ENCODE measurements around the gene VARS2. TPM values are rescaled to one million over a fixed set of nuclear protein-coding genes. Genes with fewer than 3 reads are reported as not detected.
A peak's percentile ranks its signal among the peaks of the same experiment; 100 is the strongest.
"Not testable (repeated sequence)": the region's sequence is repeated elsewhere in the genome, so short reads cannot be mapped to it uniquely, and the experiment has no call there.

Gene VARS2
- total RNA-seq, 2 donors from 2014 or later = 16.6 to 29.7 TPM

GRCh38 chr6:30901436-30901835 lies 12.6 kb upstream of the VARS2 start:
- Histone ChIP-seq H3K4me1 (no peaks in the 10 kb centered on the region), H3K4me3 (no peak overlapping the region), H3K9me3 (no peaks in the 10 kb centered on the region), H3K27ac (no peak overlapping the region), H3K36me3 (replicated peaks in 1 of 2; ENCODE audit: insufficient read depth in 1 of 2, low read depth in 2 of 2) (peaks cover 15 to 19% of the 10 kb centered on the region in 2 donors), H3K27me3 (no peaks in the 10 kb centered on the region)
- intact Hi-C loops (cut with DNase I) = no loop called here
- ATAC-seq (no peak), DNase-seq (no peak)
- no peak for TF ChIP-seq POLR2A (IDR thresholded peaks at IDR 0.05)
- TF ChIP-seq, protein P1, sequence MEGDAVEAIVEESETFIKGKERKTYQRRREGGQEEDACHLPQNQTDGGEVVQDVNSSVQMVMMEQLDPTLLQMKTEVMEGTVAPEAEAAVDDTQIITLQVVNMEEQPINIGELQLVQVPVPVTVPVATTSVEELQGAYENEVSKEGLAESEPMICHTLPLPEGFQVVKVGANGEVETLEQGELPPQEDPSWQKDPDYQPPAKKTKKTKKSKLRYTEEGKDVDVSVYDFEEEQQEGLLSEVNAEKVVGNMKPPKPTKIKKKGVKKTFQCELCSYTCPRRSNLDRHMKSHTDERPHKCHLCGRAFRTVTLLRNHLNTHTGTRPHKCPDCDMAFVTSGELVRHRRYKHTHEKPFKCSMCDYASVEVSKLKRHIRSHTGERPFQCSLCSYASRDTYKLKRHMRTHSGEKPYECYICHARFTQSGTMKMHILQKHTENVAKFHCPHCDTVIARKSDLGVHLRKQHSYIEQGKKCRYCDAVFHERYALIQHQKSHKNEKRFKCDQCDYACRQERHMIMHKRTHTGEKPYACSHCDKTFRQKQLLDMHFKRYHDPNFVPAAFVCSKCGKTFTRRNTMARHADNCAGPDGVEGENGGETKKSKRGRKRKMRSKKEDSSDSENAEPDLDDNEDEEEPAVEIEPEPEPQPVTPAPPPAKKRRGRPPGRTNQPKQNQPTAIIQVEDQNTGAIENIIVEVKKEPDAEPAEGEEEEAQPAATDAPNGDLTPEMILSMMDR (IDR thresholded peaks at IDR 0.05) = no peak

DNA sequence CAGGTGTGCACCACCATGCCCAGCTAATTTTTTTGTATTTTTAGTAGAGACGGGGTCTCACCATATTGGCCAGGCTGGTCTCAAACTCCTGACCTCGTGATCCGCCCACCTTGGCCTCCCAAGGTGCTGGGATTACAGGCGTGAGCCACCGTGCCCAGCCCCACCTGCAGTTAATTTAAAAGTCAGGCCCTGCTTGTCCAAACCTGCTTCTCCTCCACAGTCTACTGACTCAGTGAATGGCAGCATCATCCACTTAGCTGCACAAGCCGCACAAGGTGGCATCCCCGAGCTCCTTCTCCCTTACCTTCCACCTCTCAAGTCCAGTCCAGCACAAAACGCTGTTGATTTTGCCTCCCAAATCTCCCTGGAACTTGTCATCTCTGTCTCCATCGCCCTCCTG lies 11.8 kb upstream of the VARS2 start:
- intact Hi-C loops (cut with DNase I); DNase-seq; H3K4me3 ChIP-seq; H3K27me3 ChIP-seq; ATAC-seq; H3K9me3 ChIP-seq; H3K27ac ChIP-seq; H3K4me1 ChIP-seq: not testable (repeated sequence)
- 67 to 69% methylated on average over 9 of the region's 9 CpGs for WGBS, 2 donors
- H3K36me3 ChIP-seq (replicated peaks in 1 of 2; ENCODE audit: insufficient read depth in 1 of 2, low read depth in 2 of 2) = peaks cover 13 to 15% of the 10 kb centered on the region in 2 donors

- Histone ChIP-seq H3K27me3 (no peaks in the 10 kb centered on the region), H3K4me3 (no peak overlapping the region), H3K36me3 (replicated peaks in 1 of 2; ENCODE audit: insufficient read depth in 1 of 2, low read depth in 2 of 2) (peaks cover 10 to 13% of the 10 kb centered on the region in 2 donors), H3K27ac (no peak overlapping the region), H3K9me3 (no peaks in the 10 kb centered on the region), H3K4me1 (no peaks in the 10 kb centered on the region)
- TF ChIP-seq, protein P1 (IDR thresholded peaks at IDR 0.05) = no peak
- no peak for TF ChIP-seq POLR2A (IDR thresholded peaks at IDR 0.05)
- DNase-seq (no peak), ATAC-seq (no peak)
- WGBS, 2 donors = 33 to 40% methylated on average over 5 of the region's 5 CpGs
- intact Hi-C loops (cut with DNase I) = no loop called here
Observed at GRCh38 chr6:30902709-30903108, 11.3 kb upstream of the VARS2 start.

- Histone ChIP-seq H3K4me3 (no peak overlapping the region), H3K9me3 (no peaks in the 10 kb centered on the region), H3K27ac (no peak overlapping the region), H3K36me3 (replicated peaks in 1 of 2; ENCODE audit: insufficient read depth in 1 of 2, low read depth in 2 of 2) (peaks cover 9% of the 10 kb centered on the region in 2 donors), H3K27me3 (no peaks in the 10 kb centered on the region), H3K4me1 (no peaks in the 10 kb centered on the region)
- intact Hi-C loops (cut with DNase I) = no loop called here
- no peak for TF ChIP-seq POLR2A (IDR thresholded peaks at IDR 0.05)
- TF ChIP-seq, protein P1 (IDR thresholded peaks at IDR 0.05) = no peak
- no peak for DNase-seq
- WGBS, 2 donors = 81 to 94% methylated on average over 4 of the region's 4 CpGs
- ATAC-seq = no peak
Observed at GRCh38 chr6:30903236-30903635, 10.8 kb upstream of the VARS2 start.

DNA sequence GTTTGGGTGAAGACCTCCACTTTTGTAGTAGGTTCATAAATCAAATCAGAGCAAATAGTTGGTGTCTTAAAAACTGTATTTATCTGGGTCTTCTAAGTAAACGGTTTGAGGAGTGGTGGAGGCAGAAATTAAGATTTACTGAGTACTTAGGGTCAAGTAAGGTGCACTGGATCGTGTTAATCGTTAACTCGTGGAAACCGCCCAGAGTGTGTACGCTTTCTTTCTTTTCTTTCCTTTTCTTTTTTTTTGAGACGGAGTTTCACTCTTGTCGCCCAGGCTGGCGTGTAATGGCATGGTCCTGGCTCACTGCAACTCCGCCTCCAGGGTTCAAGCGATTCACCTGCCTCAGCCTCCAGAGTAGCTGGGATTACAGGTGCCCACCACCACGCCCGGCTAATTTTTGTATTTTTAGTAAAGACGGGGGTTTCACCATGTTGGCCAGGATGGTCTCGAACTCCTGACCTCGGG lies 6.7 kb upstream of the VARS2 start:
- ATAC-seq = peak; percentile 31
- intact Hi-C loops (cut with DNase I); H3K9me3 ChIP-seq; H3K4me1 ChIP-seq; H3K27me3 ChIP-seq; H3K36me3 ChIP-seq (replicated peaks in 1 of 2; ENCODE audit: insufficient read depth in 1 of 2, low read depth in 2 of 2): not testable (repeated sequence)
- peak overlapping the region in 1 of 2 donors; percentile 100 for H3K4me3 ChIP-seq
- H3K27ac ChIP-seq = peak overlapping the region; percentile 34 to 80 (median 67)
- peak in 3 of 4 donors; percentile 53 to 72 (median 57) for DNase-seq
- 7 to 10% methylated on average over 15 to 16 of the region's 16 CpGs for WGBS, 2 donors
